NCI-H187 (cell line): Measurements from ENCODE around the gene TNFAIP2.
"Not testable (repeated sequence)": the region's sequence is repeated elsewhere in the genome, so short reads cannot be mapped to it uniquely, and the experiment has no call there.

Experiments
- DNase-seq, 2 experiments: peaks; one replicate each; lab custom pipeline; 2025; lab: John Stamatoyannopoulos, UW

The TNFAIP2 gene

DNA sequence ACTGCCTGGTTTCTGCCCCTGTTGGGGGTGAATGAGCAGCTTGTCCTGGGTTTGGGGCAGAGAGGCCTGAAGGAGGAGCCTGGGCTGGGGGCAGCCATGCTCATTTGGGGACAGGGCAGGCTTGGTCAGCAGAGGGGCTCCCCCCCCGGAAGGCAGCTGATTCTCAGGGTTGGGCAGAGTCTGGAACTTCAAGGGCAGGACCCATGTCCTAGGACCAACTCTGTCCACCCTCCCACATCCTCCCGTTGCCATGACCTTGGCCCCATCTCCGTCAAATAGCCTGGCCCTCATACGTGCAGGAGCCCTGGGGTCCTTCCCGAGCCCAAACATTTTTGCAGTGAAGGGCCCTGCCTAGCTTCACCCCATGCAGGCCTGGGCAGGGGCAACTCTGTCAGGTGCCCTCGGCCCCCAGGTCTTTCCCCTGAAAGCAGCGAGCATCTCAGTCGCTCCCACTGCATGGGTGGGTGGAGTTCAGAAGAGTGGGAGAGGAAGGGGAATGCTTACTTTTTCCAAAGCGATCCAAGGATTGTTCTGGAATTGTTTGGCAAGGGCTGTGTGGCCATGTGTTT lies 32.6 kb downstream of the TNFAIP2 start:
- DNase-seq = no peak

DNA sequence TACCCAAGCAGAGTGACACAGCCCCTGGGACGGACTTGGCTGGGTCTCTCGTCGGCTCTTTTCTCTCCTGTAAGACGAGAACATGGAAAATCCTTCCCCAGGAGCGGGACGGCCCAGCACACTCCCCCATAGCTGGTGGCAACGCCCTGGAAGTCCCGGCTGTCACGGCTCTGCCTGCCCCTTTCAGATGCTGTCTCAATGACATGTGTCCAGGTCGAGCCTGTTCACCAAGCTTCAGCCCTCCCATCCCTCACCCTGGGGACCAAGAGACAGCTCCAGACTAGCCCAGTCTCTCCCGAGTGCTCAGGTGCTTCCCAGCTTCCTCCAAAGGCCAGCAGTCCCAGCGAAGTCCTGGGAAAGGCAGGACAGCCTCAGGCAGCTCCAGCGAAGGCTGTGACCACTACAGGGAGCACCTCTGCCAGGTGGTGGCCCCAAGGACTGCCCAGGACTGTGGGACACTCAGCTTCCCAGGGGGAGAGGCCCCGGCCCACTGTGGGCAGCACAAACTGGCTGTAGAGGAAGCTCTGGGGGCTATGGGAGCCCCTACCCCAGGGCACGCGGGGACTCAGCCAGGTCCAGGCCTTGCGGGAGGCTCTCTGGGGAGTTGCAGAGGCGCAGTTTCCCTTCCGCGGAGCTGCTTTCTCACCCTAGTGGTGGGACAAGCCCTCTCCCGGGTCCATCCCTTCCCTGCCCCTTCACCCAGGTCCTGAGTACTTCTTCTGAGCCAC lies 33.6 kb downstream of the TNFAIP2 start:
- DNase-seq = no peak

DNA sequence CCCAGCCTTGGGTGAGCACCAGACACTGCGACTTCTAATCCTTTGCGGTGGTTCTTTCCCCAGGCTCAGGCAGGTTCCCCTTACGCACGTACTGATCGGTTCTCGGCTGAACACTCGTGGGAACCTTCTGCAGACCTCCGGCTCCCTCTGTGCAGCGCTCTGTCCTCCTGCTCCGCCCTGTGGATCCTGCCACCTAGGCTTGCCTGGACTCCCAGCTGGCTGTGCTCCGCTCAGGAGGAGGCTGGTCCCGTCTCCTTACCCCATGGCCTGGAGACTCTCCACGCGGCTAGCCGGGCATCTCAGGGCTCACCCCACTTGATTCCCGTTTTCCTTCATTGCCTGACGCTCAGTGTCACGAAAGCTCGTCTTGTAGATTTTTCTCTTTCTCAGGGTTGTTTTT lies 34.7 kb downstream of the TNFAIP2 start:
- no peak for DNase-seq

DNA sequence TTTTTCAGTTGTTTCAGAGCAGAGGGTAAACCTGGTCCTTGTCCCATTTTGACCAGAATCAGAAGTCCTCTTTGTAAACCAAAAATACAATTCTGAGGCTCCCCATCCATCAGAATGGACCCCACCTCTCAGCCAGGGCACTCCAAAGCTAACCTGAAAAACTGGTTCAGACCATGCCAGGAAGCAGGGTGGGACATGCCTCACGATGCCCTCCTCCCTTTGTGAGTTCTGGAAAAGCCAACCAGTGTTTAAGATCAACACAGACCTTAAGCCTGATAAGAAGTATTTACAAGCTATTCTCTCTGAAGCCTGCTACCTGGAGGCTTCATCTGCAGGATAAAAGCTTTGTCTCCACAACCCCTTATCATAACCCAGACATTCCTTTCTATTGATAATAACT lies 35.4 kb downstream of the TNFAIP2 start:
- DNase-seq = no peak

DNA sequence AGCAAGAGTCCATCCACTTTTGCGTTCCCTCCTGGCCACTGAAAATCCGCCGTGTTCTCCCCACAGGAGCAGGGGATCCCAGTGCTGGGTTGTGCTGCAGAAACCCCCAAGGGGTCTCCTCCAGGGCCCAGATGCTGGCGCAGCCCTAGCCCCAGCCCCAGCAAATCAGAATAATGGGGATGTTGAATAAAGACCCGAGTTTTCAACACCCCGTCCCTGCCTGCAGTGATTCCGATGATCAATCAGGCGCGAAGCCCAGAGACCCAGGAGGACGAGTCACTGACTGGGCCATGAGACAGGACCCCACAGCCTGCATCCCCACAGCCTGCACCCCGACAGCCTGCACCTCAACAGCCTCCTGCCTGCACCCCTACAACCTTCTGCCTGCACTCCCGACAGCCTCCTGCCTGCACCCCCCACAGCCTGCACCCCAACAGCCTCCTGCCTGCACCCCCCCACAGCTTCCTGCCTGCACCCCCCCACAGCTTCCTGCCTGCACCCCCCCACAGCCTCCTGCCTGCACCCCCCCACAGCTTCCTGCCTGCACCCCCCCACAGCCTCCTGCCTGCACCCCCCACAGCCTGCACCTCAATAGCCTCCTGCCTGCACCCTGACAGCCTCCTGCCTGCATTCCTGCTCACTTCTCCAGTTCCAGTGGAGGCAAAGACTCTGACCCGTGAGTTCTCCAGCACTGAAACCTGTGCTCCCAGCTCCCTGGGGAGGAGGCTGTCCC lies 37.2 kb downstream of the TNFAIP2 start:
- no peak for DNase-seq

DNA sequence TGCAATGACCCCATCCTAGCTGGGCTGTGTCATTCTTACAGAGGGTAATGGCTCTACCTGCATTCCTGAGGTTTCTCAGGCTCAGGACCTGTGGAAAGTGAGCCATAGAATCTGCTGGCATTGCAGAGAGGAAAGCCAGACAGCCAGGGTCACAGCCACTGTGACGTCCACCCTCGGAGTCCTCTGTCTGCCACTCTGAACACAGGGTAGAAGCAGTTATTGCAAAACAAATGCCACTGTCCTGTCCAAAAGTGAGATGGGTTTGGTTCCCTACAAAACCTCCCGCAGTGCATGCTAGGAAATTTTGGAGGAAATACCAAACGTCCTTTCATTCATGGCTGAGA lies 37.8 kb downstream of the TNFAIP2 start:
- no peak for DNase-seq

DNA sequence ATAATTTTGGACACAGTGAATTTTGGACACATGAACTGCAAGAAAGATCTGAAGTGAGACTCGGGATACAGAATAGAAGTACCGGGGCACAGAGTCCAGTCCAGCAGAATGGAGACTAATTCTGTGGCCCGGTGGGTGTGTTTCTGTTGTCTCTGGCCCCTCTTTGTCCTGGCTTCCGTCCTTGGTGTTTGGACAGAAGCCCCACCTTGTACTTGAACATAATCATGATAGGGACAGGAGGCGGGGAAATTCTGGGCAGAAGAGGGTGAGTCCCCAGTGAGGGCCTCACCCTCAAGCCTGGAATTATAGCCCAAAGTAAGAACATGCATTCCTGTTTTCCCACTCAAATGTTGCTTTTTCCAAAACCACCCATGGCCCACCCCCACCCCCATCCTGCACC lies 39.9 kb downstream of the TNFAIP2 start:
- no peak for DNase-seq

DNA sequence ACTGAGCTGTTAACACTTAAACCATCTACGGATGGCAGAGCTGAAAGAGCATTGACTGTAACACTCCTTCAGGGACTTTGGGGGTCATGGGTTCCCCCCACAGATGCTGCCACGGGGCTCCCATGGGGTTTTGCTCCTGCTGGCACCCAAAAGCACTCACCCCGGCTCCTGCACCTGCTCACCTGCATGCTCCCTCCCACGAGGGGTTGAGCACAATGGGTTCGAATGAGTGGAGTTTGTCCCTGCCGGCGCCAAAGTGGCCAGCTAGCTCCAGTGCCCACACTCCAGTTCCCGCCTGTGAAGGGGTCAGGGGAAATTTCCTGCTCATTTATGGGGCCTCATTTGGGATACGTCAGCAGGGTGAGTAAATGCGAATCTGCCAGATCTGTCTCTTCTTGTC lies 40.7 kb downstream of the TNFAIP2 start:
- no peak for DNase-seq

DNA sequence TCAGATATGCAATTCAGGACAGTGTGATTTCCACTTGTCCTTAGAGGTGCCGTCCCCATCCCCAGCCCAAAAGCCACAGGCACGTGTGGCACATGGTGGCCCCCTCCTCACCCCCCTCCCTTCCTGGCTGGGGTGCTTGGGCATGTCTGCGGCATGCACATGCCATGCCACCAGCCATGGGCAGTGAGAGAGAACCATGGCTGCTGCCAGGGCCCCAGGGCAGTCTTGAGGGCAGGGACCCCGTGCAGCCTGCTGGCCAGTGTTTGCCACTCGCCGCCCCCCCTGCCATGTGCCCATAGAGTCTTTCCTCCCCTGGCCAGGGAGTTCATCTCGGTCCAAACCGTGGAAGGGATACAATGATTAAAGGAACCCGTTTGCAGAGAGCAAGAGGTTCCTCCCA lies 41.5 kb downstream of the TNFAIP2 start:
- no peak for DNase-seq

DNA sequence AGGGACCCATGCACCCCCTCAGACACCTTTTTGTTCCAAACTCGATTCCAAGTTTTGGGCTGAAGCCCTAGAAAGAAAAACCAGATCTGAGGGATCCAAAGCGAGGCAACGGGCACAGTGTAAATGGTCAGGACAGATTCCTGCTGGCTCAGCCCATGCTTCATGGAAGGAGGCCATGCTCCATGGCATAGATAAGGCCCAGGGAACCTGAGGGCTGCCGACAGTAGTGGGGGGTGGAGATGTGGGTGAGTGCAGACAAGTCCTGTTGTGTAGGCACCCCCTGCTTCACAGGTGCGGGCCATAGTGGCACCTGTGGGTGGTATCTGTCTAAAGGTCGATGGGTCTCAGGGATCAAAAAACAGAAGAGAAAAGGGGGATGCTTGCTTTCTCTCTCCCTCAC lies 42.1 kb downstream of the TNFAIP2 start:
- no peak for DNase-seq

DNA sequence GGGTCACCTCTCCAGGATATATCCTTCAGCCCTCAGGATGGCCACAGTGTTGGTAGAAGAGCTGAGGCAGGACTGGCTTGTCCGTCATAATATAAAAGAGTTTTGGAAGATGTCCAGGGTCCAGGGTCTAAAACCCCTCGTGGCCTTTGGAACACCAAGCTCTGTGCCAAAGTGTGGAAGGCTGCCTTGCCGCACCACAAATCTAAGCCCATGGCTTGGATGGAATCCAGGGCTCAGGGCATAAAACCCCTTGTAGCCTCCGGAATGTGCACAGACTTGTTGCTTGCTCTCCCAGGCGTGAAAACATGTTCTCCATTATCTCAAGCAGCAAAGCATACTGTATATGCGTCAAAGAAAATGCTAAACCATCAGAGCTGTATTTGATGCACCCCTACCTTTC lies 46.7 kb downstream of the TNFAIP2 start:
- no peak for DNase-seq

DNA sequence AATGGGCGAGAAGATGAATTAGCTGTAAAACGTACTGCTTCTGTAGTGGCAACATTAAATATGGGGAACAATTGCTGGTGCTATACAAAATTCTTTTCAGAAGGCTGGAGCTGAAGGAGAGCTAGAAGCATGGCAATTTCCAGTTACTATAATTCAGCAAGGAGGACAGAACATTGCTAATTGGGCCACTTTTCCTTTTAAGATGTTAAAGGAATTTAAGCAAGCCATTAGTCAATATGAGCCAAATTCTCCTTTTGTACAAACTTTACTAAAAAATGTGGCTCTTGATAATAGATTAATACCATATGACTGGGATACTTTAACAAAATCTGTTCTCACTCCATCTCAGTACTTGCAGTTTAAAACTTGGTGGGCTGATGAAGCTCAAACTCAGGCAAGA lies 47.9 kb downstream of the TNFAIP2 start:
- DNase-seq = not testable (repeated sequence)

DNA sequence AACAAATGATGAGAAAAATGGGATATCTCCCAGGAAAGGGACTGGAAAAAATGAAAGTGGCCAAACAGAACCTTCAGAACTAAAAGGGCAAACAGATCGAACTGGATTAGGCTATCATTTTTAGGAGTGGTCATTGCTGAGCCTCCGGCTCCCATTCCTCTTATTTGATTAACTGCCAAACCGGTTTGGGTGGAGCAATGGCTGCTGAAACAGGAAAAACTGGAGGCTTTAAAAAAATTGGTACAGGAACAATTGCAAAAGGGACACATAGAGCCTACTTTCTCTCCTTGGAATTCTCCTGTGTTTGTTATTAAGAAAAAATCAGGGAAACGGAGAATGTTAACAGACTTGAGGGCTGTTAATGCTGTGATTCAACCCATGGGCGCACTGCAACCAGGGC lies 49.7 kb downstream of the TNFAIP2 start:
- no peak for DNase-seq

DNA sequence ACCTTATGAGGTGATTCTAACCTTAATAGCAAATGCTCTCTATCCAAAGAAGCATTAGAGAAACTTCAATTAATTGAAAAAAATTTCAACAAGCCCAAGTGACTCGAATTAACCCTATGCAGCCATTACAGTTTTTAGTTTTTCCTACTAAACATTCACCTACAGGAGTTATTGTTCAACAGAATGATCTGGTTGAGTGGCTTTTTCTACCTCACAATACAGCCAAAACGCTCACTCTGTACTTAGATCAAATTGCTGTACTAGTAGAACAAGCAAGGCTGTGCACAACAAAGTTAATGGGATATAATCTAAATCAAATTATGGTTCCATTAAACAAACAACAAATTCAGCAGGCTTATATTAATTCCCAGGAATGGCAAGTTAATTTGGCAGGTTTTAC lies 50.6 kb downstream of the TNFAIP2 start:
- not testable (repeated sequence) for DNase-seq

DNA sequence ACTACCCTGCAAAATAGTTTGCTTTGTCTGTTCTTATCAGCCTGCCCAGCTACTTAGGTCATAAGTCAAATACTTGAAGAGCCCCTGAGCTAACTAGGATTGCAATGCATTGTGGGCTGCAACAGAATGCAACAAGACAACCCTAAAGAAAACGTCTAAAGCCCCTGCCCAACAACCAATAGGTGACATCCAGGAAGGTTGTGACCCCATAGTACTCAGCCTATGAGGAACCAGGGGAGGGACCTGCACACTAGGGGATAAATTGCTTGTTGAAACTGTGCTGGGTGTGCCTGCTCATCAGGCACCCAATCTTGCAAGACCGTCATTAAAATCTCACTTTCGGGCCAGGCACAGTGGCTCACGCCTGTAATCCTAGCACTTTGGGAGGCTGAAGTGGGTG lies 52.9 kb downstream of the TNFAIP2 start:
- not testable (repeated sequence) for DNase-seq

DNA sequence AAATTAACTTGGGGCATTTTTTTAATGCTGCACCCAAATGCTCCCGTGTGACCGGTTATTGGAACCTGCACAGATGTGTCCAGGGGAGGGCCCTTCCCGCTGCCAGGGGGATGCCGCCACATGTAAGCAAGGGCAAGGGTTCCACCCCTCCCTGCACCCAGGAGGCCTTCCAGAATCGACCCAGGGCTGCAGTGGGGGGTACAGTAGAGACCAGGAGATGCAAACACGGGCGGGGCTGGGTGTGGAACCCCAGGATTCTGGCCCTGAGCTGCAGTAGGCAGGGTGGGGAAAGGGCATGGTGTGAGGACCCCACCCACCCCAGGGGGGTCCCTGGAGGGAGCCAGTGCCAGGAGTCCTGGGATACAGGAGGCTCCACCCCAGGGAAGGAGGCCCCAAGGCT lies 54.1 kb downstream of the TNFAIP2 start:
- no peak for DNase-seq

DNA sequence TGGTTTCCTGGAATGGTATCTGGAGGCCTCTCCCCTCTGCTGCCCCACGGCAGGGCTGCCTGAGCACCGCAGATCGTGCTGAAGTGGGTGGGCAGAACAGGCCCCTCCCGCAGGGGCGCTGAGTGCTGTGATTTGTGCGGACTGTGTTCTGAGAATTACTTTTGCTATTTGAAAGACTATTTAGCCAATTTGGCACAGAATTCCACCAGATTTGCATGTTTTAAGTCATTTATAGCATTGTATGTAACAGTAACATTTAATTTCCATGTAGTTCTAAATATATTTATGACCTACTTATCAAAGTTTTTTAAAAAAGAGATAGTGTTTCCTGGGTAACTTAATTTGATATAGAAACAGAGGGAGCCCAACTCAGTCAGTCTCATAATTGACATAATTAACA lies 55.3 kb downstream of the TNFAIP2 start:
- DNase-seq = no peak

DNA sequence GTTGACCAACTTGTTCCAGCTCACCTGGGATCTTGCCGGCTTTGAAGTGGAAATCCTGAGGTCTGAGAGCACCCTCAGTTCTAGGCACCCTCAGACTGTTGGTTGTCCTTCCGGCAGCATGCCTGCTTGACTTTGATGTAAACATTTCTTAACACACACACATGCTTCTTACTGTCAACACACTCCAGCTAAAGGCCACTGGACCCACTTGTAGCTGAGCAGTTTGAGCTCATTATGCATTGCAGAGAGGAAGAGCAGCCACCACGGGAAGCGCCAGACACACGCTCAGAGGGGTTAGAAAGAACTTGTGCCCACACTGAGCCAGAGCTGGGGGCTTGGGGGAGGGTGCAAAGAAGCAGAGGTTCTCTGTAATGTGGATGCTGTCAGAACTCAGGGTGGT lies 55.8 kb downstream of the TNFAIP2 start:
- DNase-seq = no peak

DNA sequence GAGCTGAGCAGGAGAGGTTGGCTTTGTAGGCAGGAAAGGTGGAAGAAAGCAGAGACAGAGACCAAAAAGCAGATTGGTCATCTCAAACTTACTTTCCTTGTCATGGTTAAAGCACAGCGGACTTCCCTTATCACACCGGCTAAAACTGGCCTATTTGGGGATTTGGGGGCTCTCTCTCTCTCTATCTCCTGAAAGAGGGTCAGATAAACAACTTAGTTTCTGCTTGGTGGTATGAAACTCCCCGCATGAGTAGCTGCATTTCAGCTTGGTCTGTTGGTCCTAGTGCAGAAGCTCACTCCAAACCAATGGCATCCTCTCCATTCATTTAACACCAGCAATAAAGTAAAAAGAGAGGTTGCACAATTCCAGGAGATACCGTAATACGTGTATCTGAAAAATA lies 57.1 kb downstream of the TNFAIP2 start:
- DNase-seq = no peak

DNA sequence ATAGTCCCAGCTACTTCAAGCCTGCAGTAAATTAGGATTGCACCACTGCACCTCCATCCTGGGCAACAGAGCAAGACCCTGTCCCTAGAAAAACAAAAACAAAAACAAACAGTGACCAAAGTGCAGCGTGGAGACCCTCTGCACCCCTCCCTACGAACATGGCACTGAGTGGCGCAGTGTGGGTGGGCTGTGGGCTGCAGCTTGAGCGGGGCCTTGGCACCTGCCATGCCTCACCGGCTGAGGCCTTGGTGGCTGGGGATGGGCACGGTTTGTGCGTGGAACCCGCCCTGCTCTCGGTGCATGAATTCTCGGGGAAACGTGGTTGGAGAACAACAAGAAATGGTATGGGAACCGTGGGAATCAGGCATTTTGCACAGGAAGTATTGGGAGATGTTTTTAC lies 60.8 kb downstream of the TNFAIP2 start:
- no peak for DNase-seq

DNA sequence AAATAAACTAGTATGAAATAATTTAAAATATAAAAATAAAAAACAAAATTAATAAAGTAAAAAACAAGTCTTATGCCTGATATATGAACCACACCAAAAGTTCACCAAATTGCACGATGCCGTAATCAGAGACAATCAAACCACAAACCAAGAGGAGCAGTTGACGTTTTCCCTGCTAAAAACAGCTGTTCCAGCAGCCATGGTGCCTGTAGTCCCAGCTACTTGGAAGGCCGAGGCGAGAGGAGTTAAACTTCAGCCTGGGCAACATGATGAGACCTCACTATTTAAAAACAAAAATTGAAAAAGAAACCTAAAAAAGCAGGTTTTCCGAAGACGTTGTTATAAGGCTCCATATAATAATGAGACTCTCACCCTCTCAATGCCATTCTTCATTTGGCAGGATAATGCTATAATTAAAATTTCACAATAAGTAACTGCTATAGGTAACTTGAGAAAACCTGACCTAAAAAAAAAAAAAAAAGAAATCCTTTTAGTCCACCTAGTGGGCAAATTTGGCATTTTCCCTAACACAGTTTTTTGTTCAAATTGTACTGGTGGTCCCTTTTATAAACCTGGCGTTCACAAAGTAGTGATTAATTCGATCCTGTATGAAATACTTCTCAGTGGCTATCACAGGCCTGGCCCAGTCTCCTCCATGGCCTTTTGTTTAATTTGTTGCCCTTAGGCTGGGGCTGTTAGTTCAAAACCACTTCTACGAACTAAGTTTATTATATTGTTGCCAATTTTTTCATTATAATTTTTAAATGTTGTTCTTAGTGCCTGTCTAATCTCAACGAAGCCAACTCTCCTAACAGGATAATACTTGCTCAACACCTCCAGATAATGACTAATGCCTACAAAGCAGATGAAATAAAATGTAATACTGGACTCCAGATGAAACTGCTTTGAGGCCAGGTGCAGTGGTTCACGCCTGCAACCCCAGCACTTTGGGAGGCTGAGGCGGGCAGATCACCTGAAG lies 62.1 kb downstream of the TNFAIP2 start:
- no peak for DNase-seq

DNA sequence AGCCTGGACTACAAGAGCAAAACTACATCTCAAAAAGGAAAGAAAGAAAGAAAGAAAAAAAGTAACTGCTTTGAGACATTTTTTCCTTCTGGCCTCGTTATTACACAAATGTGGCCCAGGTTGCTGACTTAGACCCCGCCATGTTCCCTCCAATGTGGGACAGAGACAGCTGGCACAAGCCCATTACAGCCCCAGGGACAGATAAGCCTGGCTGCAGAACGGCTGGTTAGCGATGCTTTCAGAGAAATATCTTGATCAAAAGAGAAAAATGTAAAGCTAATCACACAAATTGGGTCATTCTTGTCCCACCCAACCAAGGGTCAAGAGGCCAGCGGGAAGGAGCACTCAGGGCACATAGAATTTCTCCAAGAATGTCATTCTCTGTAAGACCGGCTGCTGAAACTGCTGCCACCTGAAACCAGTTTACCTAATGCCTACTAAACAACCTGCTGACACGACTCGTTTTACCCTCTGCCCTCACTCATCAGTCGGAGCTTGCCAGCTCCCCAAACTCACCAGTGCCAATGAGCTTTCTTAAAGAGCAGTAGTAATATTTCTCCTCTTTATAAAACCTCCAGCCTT lies 63.1 kb downstream of the TNFAIP2 start:
- DNase-seq = no peak
